IPS DF 6.9 (cell line): ENCODE data around the gene PRKAA2.
A peak's percentile ranks its signal among the peaks of the same experiment; 100 is the strongest.
"Not testable (repeated sequence)": the region's sequence is repeated elsewhere in the genome, so short reads cannot be mapped to it uniquely, and the experiment has no call there.

Experiments used
- DNase-seq: peaks from one replicate; pipeline ENCODE4 v3.0.0-alpha.2; 2013; ENCODE audit warnings: low read depth, low spot score
- H3K27ac ChIP-seq: one replicate; pipeline ENCODE4 v1.5.1; 2013; ENCODE audit warnings: low read length, control low read depth
- H3K27me3 ChIP-seq: 2 replicates; pipeline ENCODE4 v1.6.1; 2013; ENCODE audit warnings: mild to moderate bottlenecking, low read length; ENCODE audit not compliant: control insufficient read depth, insufficient read depth
- H3K36me3 ChIP-seq: 2 replicates; pipeline ENCODE4 v1.6.1; 2013; ENCODE audit warnings: low read length; ENCODE audit not compliant: control insufficient read depth, insufficient read depth
- H3K4me1 ChIP-seq: 2 replicates; pipeline ENCODE4 v1.6.1; 2013; ENCODE audit warnings: low read length; ENCODE audit not compliant: control insufficient read depth, insufficient read depth
- H3K4me3 ChIP-seq: 2 replicates; pipeline ENCODE4 v1.5.1; 2013; ENCODE audit warnings: mild to moderate bottlenecking, low read length
- H3K9me3 ChIP-seq: 2 replicates; pipeline ENCODE4 v1.6.1; 2013; ENCODE audit warnings: low read length, inconsistent platforms; ENCODE audit not compliant: control insufficient read depth, insufficient read depth
- WGBS: extraction: QIAGEN DNeasy Blood & Tissue Kit; methylation state at CpG from one replicate; pipeline ENCODE4 v1.1.7; 2013; ENCODE audit warnings: mixed read lengths, missing lambda C conversion rate; ENCODE audit not compliant: insufficient read length, insufficient coverage; 5-methylcytosine and 5-hydroxymethylcytosine counted together

PRKAA2 gene

DNA sequence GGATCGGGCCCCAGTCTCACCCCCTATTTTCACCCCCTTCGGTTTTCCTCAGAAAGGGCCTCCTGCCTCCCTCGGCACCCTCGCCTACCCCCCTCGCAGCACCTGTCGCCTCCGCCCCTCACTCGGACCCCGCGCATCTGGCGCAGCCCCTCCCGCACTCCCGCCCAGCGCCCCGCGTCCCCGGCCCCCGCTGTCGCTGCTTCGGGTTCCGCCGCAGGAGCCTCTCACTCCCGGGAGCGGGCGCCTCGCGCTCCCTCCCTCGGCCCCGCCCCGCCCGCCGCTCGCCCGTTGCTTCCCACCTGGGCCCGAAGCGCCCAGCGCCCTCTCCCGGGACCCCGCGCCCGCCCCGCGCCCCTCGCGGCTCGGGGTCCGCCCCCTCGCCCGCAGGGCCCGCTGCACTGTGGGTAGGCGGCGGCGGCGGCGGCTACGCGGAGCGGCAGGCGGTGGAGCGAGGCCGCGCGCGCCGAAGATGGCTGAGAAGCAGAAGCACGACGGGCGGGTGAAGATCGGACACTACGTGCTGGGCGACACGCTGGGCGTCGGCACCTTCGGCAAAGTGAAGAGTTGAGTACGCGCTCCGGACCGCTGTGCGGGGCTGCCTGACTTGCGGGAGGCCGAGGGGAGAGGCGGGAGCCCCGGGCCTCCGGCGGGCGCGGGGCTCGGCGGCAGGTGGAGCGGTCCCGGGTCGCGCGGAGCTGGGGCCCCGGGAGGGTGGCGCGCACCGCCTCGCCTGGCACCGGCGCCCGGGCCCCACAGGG is at the start of gene PRKAA2:
TSS of gene PRKAA2 (plus strand) at position 396 of the 758 bp plus-strand sequence. CDS start at position 470, 74 bp downstream.
- DNase-seq = no peak
- Histone ChIP-seq H3K36me3 (no peaks in the 10 kb centered on the region), H3K9me3 (no peaks in the 10 kb centered on the region), H3K27ac (no peak within 1 kb of the TSS), H3K4me1 (no peaks in the 10 kb centered on the region), H3K4me3 (peak within 1 kb of the TSS; percentile 75), H3K27me3 (no peaks in the 10 kb centered on the region)
- WGBS = no CpG with 5 or more reads among the region's 103 CpGs

DNA sequence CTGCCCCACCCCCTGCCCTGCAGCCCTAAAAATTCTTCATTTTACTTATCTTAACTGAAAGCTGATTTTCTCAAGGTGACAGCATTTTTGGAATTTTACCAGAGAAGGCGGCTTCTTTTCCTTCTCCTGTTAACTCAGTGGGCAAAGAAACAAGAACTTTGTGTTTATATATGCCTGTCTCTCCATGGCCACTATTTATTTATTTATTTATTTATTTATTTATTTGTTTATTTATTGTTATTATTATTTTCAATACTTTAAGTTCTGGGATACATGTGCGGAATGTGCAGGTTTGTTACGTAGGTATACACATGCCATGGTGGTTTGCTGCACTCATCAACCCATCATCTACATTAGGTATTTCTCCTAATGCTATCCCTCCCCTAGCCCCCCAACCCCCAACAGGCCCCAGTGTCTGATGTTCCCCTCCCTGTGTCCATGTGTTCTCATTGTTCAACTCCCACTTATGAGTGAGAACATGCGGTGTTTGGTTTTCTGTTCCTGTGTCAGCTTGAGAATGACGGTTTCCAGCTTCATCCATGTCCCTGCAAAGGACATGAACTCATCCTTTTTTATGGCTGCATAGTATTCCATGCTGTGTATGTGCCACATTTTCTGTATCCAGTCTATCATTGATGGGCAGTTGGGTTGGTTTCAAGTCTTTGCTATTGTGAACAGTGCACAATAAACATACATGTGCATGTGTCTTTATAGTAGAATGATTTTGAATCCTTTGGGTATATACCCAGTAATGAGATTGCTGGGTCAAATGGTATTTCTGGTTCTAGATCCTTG is 49.5 kb upstream of the PRKAA2 start:
- H3K4me3 ChIP-seq, DNase-seq, H3K4me1 ChIP-seq, H3K27me3 ChIP-seq, H3K9me3 ChIP-seq, H3K27ac ChIP-seq, H3K36me3 ChIP-seq: not testable (repeated sequence)
- no CpG with 5 or more reads among the region's 5 CpGs for WGBS

DNA sequence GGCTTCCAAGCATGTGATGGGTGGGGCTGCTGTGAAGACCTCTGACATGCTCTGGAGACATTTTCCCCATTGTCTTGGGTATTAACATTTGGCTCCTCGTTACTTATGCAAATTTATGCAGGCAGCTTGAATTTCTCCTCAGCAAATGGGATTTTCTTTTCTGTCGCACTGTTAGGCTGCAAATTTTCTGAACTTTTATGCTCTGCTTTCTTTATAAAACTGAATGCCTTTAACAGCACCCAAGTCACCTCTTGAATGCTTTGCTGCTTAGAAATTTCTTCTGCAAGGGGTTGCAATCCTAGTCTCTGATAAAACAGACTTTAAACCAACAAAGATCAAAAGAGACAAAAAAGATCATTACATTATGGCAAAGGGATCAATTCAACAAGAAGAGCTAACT is 35.0 kb upstream of the PRKAA2 start:
- H3K27me3 ChIP-seq, H3K27ac ChIP-seq, H3K36me3 ChIP-seq, H3K4me3 ChIP-seq, DNase-seq, H3K4me1 ChIP-seq, H3K9me3 ChIP-seq: not testable (repeated sequence)
- no CpG with 5 or more reads among the region's 2 CpGs for WGBS

DNA sequence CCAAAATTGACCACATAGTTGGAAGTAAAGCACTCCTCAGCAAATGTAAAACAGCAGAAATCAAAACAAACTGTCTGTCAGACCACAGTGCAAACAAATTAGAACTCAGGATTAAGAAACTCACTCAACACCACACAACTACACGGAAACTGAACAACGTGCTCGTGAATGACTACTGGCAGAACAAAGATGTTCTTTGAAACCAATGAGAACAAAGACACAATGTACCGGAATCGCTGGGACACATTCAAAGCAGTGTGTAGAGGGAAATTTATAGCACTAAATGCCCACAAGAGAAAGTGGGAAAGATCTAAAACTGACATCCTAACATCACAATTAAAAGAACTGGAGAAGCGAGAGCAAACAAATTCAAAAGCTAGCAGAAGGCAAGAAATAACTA is 34.3 kb upstream of the PRKAA2 start:
- not testable (repeated sequence) for H3K4me3 ChIP-seq, H3K36me3 ChIP-seq, H3K27ac ChIP-seq, DNase-seq, H3K27me3 ChIP-seq, H3K4me1 ChIP-seq, H3K9me3 ChIP-seq
- WGBS = no CpG with 5 or more reads among the region's 6 CpGs

- no peaks in the 10 kb centered on the region for H3K27me3 ChIP-seq
- H3K27ac ChIP-seq = no peak overlapping the region
- H3K4me1 ChIP-seq = no peaks in the 10 kb centered on the region
- H3K36me3 ChIP-seq = no peaks in the 10 kb centered on the region
- no peaks in the 10 kb centered on the region for H3K9me3 ChIP-seq
- no CpG with 5 or more reads among the region's 2 CpGs for WGBS
- H3K4me3 ChIP-seq = no peak overlapping the region
- no peak for DNase-seq
These were observed 28.0 kb upstream of the PRKAA2 start for GRCh38 chr1:56617141-56617540.

DNA sequence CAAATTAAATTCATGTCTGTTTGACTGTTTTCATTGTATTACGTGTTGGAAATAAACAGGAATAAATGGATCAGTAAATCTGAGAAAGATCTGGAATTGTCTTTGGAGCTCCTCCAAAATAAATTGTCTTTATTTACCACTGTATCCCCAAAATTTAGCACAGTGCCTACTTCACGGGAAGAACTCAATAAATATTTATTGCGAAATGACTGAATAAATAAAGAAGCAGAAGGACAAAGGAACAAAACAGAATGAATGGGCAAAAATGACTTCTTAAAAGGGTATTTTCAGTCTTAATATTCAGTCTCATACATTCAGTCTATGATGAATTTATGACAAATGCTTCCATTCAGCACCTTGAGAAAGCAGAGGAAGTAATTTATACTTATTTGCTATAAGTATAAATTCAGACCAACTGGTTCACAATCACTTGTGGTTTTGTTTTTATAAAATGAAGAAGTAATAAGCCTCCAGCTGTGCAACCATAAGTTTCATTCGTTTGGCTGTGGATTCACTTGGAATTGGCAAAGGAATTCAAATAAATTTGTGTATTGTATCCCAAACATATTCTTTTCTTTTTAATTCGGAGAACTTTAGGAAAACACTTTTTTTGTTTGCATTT is 19.2 kb upstream of the PRKAA2 start:
- Histone ChIP-seq H3K4me1 (no peaks in the 10 kb centered on the region), H3K27ac (no peak overlapping the region), H3K36me3 (no peaks in the 10 kb centered on the region), H3K27me3 (no peaks in the 10 kb centered on the region), H3K9me3 (no peaks in the 10 kb centered on the region), H3K4me3 (no peak overlapping the region)
- no peak for DNase-seq
- no CpG with 5 or more reads among the region's 5 CpGs for WGBS

DNA sequence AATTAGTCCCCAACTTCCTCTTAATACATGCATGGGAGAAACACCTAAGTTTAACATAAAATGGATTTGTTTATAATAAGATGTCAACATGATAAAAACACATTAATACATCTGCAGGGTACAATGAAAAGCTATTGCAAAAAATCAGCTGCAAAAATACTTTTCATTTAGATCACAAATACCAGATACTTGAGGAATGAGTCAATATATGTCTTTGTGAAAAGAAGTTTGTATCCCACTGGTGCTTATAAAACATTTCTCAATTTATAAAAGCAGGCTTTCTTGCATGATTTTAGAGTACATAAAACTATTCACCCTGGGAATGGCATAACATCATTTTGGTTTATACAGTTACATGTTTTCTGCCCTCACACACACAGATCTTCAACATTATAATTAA is 18.6 kb upstream of the PRKAA2 start:
- no peak overlapping the region for H3K27ac ChIP-seq

GRCh38 chr1:56627019-56627635 is 18.0 kb upstream of the PRKAA2 start:
- no CpG with 5 or more reads among the region's 3 CpGs for WGBS
- no peaks in the 10 kb centered on the region for H3K27me3 ChIP-seq
- no peaks in the 10 kb centered on the region for H3K9me3 ChIP-seq
- H3K36me3 ChIP-seq = no peaks in the 10 kb centered on the region
- no peak overlapping the region for H3K27ac ChIP-seq
- H3K4me1 ChIP-seq = no peaks in the 10 kb centered on the region
- H3K4me3 ChIP-seq = no peak overlapping the region
- DNase-seq = no peak

More for the DNA sequence above, 18.6 kb upstream of the PRKAA2 start:
- Histone ChIP-seq H3K4me1 (no peaks in the 10 kb centered on the region), H3K9me3 (no peaks in the 10 kb centered on the region), H3K27me3 (no peaks in the 10 kb centered on the region), H3K36me3 (no peaks in the 10 kb centered on the region), H3K4me3 (no peak overlapping the region)
- DNase-seq = no peak

- Histone ChIP-seq H3K36me3 (no peaks in the 10 kb centered on the region), H3K9me3 (no peaks in the 10 kb centered on the region), H3K27ac (no peak overlapping the region), H3K27me3 (no peaks in the 10 kb centered on the region), H3K4me3 (no peak overlapping the region), H3K4me1 (no peaks in the 10 kb centered on the region)
- no CpG with 5 or more reads among the region's 3 CpGs for WGBS
- DNase-seq = peak; percentile 5
These were observed 17.5 kb upstream of the PRKAA2 start for GRCh38 chr1:56627636-56628039.

- no peak for DNase-seq
- Histone ChIP-seq H3K4me1 (no peaks in the 10 kb centered on the region), H3K4me3 (no peak overlapping the region)
These were observed 14.3 kb upstream of the PRKAA2 start for GRCh38 chr1:56630786-56631185.

More at GRCh38 chr1:56630786-56631185, 14.3 kb upstream of the PRKAA2 start:
- Histone ChIP-seq H3K36me3 (no peaks in the 10 kb centered on the region), H3K27ac (no peak overlapping the region), H3K9me3 (no peaks in the 10 kb centered on the region), H3K27me3 (no peaks in the 10 kb centered on the region)
